GM18951 (cell line): ENCODE measurements around the gene LPAR1.

Experiments used
- POLR2A ChIP-seq: IDR thresholded peaks from 4 replicates; pipeline ENCODE4 v1.6.1; 2011; ENCODE audit warnings: mild to moderate bottlenecking; ENCODE audit not compliant: insufficient read length, insufficient read depth; ENCODE audit errors: extremely low read depth
- in situ Hi-C: fragments of 300-500 bp; cut with MboI; formaldehyde crosslinking; loops from one replicate; pipeline ENCODE4 v1.12.0; 2022; ENCODE audit warnings: low sequenced_read_pairs, mixed read lengths, inconsistent platforms; ENCODE audit not compliant: unreplicated experiment

Gene LPAR1

DNA sequence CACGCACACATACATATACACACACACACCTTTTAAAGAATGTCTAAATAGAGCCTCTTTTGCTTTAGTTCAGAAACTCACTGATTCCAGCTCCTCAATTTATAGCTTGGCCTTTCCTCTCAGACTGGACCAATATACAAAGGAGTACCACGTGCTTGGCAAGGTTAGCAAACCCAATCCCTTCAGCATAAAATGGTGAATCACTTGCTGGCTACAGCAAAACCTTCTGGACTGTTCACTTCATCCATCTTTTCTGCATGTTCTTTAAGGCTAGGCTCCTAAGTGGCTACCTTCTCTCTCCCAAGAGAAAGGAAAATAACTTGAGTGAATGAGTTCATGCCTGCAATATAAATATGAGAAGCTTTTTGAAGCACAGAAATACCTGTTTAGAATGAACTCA is 109.7 kb downstream of the LPAR1 start:
- no peak for TF ChIP-seq POLR2A
- in situ Hi-C loops: no loop called here

GRCh38 chr9:110926828-110927487 is 111.3 kb downstream of the LPAR1 start:
- in situ Hi-C loops: no loop called here
- TF ChIP-seq POLR2A: no peak

DNA sequence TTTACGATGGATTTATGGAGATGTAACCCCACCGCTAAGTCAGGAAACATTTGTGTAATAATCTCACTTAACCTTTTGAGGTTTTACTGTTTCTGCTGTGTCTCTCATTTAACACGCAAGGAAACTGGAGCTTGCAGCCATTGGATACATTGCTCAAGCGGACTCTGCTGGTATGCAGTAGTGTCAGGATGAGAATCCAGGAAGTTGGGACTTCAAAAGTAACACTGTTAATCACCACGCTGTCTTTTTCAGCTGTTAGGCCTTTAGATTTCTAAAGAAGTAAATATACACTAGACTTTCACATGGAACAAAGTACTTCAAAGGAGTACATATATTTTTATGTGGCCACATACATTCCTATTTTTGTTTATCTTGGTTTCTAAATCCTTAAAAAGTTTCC is 114.7 kb downstream of the LPAR1 start:
- no peak for TF ChIP-seq POLR2A
- in situ Hi-C loops: no loop called here

GRCh38 chr9:110922145-110922544 is 116.1 kb downstream of the LPAR1 start:
- in situ Hi-C loops: no loop called here
- no peak for TF ChIP-seq POLR2A

DNA sequence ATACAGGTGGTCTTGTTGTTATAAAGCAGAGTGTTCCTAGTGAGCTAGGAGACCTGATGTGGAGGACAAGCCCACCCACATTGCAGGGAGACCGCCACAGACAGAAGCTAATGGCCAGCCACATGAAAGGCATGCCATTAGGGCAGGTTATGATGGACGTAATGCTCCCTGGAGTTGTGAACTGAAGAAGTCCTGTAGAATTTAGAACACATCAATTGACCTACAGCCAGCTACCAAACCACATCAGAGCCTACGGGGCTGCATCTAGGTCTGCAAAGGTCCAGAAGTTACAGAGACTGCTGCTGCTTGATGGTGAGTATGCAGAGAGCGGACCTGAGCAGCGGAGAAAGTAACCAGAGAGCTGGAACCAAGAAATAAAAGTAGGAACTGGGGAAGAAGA is 116.6 kb downstream of the LPAR1 start:
- in situ Hi-C loops: no loop called here
- no peak for TF ChIP-seq POLR2A

GRCh38 chr9:110919609-110920008 is 118.7 kb downstream of the LPAR1 start:
- in situ Hi-C loops: no loop called here
- no peak for TF ChIP-seq POLR2A

DNA sequence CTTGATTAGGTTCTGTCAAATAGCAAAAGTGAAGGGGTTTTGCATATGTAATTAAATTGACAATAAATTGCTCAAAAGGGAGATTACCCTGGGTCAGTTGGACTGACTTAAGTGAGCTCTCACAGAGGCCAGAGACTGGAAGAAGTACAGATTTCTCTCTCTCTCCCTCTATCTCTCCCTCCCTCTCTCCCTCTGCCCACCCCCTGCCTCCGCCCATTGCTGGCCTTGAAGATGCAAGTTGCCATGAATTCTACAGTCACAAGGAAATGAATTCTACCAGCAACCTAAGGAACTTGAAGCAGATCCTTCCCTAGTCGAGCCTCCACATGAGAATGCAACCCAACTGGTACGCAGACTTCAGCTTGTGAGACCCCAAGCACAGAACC is 119.2 kb downstream of the LPAR1 start:
- no peak for TF ChIP-seq POLR2A
- in situ Hi-C loops: no loop called here

GRCh38 chr9:110918316-110919049 is 119.8 kb downstream of the LPAR1 start:
- in situ Hi-C loops: no loop called here
- TF ChIP-seq POLR2A: no peak

- no peak for TF ChIP-seq POLR2A
- in situ Hi-C loops: no loop called here
These were observed 121.9 kb downstream of the LPAR1 start for GRCh38 chr9:110916403-110916802.

GRCh38 chr9:110912419-110913291 is 125.6 kb downstream of the LPAR1 start:
- TF ChIP-seq POLR2A: no peak
- in situ Hi-C loops: no loop called here

- TF ChIP-seq POLR2A: no peak
- in situ Hi-C loops: no loop called here
These were observed 126.4 kb downstream of the LPAR1 start for GRCh38 chr9:110911659-110912418.

DNA sequence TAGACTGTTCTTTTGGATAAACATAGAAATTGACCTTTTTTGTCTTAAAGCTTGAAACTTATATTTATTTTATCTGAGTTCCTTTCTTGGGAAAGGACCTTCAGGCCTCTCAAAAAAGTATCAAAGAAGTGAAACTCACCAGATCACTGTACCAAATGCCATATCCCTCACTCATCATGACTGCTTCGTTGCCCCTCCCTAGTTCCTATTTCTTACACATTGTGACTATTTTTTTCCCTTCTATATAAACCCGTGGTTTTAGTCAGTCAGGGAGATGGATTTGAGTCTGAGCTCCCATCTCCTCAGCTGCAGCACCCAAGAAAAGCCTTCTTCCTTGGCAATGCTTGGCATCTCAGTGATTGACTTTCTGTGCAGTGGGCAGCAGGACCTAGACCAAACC is 129.4 kb downstream of the LPAR1 start:
- TF ChIP-seq POLR2A: no peak

GRCh38 chr9:110900917-110901316 is 137.4 kb downstream of the LPAR1 start:
- in situ Hi-C loops: no loop called here
- TF ChIP-seq POLR2A: no peak

More for the DNA sequence above, 129.4 kb downstream of the LPAR1 start:
- in situ Hi-C loops: no loop called here
